SU-DHL-6 (cell line): ENCODE results near the gene CCDC107.

Experiments
- CTCF ChIP-seq: fragments of 200-600 bp; sonication (generic); IDR thresholded peaks from one replicate; pipeline ENCODE4 v1.5.1; 2017; ENCODE audit warnings: antibody characterized with exemption, mild to moderate bottlenecking, low read length, moderate library complexity; ENCODE audit not compliant: insufficient read depth, poor library complexity, severe bottlenecking
- EZH2phosphoT487 ChIP-seq: fragments of 200-600 bp; sonication (generic), shearing (Covaris generic); conservative IDR thresholded peaks from 2 replicates; pipeline ENCODE4 v1.6.1; 2018; ENCODE audit warnings: mild to moderate bottlenecking, antibody characterized with exemption, low read length, moderate library complexity, mixed read lengths

GRCh38 chr9:35628389-35628991 is 29.6 kb upstream of the CCDC107 start:
- TF ChIP-seq CTCF (no peak), EZH2phosphoT487 (no peak)
